ENCODE results near the gene TRIM2. TPM values are rescaled to one million over a fixed set of nuclear protein-coding genes. Genes with fewer than 3 reads are reported as not detected.

Gene TRIM2
- total RNA-seq, 1 donor from 2014 or later = 20.2 TPM

DNA sequence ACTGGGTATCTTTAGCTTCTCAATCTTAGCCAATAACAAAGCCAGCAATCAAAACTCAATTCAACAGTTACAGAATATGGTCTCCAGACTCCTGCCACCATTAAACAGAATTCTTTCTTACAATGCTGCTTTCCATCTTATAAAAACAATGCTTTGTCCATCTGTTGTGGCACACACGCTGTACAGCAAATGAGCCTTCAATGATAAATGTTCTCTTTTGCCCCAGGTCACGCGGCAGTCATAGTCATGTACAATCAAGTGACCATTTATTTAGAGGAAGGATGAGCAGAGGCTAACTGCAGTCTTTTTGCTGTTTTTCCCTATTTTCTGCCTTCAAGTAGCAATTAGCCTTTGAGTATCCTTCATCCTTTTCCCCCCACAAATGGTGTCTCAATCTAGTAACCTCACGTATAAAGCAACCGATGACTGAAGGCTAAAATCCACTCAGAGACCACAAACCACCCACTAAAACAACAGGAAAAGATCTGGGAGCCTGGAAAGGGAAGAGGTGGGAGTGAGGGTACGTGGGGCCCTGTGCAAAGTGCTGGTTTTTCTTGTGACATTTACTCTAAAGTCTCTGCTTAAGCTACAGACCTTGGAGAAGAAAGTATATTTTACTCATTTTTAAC is 24.4 kb downstream of the TRIM2 start:
- H3K4me3 ChIP-seq = no peak overlapping the region
- H3K27me3 ChIP-seq (ENCODE audit: low read depth) = no peaks in the 10 kb centered on the region
- H3K36me3 ChIP-seq = no peaks in the 10 kb centered on the region
- no peak for DNase-seq
- H3K9me3 ChIP-seq (replicated peaks) = no peaks in the 10 kb centered on the region
- H3K27ac ChIP-seq (replicated peaks) = no peak overlapping the region
- intact Hi-C loops (cut with micrococcal nuclease) = no loop called here
- TF ChIP-seq, protein P1, sequence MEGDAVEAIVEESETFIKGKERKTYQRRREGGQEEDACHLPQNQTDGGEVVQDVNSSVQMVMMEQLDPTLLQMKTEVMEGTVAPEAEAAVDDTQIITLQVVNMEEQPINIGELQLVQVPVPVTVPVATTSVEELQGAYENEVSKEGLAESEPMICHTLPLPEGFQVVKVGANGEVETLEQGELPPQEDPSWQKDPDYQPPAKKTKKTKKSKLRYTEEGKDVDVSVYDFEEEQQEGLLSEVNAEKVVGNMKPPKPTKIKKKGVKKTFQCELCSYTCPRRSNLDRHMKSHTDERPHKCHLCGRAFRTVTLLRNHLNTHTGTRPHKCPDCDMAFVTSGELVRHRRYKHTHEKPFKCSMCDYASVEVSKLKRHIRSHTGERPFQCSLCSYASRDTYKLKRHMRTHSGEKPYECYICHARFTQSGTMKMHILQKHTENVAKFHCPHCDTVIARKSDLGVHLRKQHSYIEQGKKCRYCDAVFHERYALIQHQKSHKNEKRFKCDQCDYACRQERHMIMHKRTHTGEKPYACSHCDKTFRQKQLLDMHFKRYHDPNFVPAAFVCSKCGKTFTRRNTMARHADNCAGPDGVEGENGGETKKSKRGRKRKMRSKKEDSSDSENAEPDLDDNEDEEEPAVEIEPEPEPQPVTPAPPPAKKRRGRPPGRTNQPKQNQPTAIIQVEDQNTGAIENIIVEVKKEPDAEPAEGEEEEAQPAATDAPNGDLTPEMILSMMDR (IDR thresholded peaks at IDR 0.05; ENCODE audit: borderline replicate concordance) = no peak
- peaks cover 74% of the 10 kb centered on the region for H3K4me1 ChIP-seq

DNA sequence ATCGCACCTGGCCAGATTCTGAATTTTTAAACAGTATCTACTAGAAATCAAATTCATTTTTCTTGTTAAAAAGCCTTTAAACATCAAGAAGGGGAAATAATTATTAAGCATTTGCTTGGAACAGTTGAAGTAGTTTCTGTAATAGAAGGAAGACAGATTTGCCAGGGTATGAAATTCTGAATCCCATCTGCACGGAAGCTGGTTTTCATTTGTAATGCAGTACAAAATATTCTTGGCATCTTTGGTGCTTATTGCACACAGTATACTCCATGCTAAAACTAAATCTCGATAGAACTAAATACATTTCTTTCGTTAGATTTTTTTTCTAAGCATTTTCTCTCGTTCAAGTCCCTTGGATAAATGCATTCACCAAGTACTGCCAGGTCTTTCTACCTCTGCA is 25.3 kb downstream of the TRIM2 start:
- intact Hi-C loops (cut with micrococcal nuclease) = no loop called here
- TF ChIP-seq, protein P1 (IDR thresholded peaks at IDR 0.05; ENCODE audit: borderline replicate concordance) = no peak
- DNase-seq = no peak
- peaks cover 74% of the 10 kb centered on the region for H3K4me1 ChIP-seq
- H3K4me3 ChIP-seq = no peak overlapping the region
- no peaks in the 10 kb centered on the region for H3K36me3 ChIP-seq
- no peaks in the 10 kb centered on the region for H3K27me3 ChIP-seq (ENCODE audit: low read depth)
- H3K27ac ChIP-seq (replicated peaks) = no peak overlapping the region
- no peaks in the 10 kb centered on the region for H3K9me3 ChIP-seq (replicated peaks)

DNA sequence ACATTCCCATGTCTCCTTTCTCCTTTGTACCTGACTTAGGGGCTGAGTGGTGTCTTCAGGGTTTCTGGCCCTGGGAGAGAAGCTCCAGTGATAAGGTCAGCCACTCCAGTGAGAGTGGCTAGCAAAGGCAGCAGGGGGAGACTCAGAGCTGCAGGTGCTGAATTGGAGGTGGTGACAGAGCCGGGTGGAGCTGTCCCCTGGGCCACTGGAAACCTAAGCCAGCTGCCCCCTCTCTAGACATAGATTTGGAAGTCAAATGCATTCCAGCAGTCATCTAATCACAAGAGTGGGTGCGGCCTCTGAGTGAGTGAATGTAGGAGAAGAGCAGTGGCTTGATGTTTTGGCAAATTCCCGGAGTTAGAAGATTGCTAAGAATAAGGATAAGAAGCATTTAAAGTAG is 28.5 kb downstream of the TRIM2 start:
- Histone ChIP-seq H3K9me3 (replicated peaks) (no peaks in the 10 kb centered on the region), H3K36me3 (peaks cover under 1% of the 10 kb centered on the region), H3K27ac (replicated peaks) (peak overlapping the region; percentile 42), H3K4me1 (peaks cover 50% of the 10 kb centered on the region), H3K27me3 (ENCODE audit: low read depth) (no peaks in the 10 kb centered on the region), H3K4me3 (no peak overlapping the region)
- peak; percentile 52 for DNase-seq
- TF ChIP-seq, protein P1 (IDR thresholded peaks at IDR 0.05; ENCODE audit: borderline replicate concordance) = peak; percentile 56
- intact Hi-C loops (cut with micrococcal nuclease) = no loop called here

DNA sequence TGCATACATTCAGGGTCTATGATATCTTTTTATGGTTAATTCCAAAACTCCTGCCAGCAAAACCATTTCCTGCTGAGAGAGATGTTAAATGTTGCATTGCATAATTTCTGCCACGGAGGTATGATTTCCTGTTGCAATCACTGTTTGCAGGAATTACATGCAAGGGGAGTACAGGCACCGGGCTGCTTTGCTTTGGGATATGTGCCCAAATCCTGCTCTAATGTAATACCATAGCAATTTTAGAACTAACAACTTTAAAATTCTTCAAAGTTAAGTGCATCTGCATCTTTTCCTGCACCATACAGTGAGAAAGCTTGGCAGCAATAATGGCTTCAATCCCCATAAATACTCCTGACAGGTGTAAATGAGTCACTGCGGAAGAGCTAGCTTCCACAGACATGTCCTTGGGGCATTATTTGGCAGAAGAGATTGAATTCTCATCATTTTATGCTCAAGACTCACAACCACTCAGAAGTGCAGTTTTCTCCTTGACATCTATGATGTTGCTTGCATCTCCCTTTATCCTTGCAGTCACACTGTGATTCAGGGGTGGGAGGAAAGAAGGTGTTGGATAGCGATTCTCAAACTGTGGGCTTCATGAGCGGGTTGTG is 29.6 kb downstream of the TRIM2 start:
- Histone ChIP-seq H3K27me3 (ENCODE audit: low read depth) (no peaks in the 10 kb centered on the region), H3K36me3 (peaks cover 8% of the 10 kb centered on the region), H3K4me1 (peaks cover 39% of the 10 kb centered on the region), H3K27ac (replicated peaks) (peak overlapping the region; percentile 42), H3K9me3 (replicated peaks) (no peaks in the 10 kb centered on the region), H3K4me3 (no peak overlapping the region)
- TF ChIP-seq, protein P1 (IDR thresholded peaks at IDR 0.05; ENCODE audit: borderline replicate concordance) = no peak
- DNase-seq = no peak
- intact Hi-C loops (cut with micrococcal nuclease) = no loop called here

DNA sequence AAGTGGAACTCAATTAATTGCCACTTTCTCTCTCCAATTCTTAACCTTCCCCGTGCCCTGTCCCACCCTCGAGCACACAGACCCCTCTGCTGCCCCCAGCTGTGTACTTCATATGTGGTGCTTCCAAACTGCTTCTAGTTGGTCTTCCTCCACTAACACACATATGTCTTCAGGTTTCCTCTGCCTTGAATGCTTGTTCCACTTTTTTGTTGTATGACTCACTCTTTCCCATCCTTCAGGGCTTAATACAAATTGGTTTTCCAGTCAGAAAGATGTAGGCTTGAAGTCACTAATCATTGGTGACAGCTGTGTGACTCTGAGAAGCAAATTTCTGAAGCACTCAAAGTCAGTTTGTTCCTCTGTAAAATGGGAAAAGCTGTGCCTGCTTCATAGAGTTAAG is 30.6 kb downstream of the TRIM2 start:
- H3K9me3 ChIP-seq (replicated peaks) = no peaks in the 10 kb centered on the region
- intact Hi-C loops (cut with micrococcal nuclease) = no loop called here
- no peak for DNase-seq
- H3K4me1 ChIP-seq = peaks cover 37% of the 10 kb centered on the region
- H3K4me3 ChIP-seq = no peak overlapping the region
- peaks cover 8% of the 10 kb centered on the region for H3K36me3 ChIP-seq
- no peaks in the 10 kb centered on the region for H3K27me3 ChIP-seq (ENCODE audit: low read depth)
- H3K27ac ChIP-seq (replicated peaks) = no peak overlapping the region
- TF ChIP-seq, protein P1 (IDR thresholded peaks at IDR 0.05; ENCODE audit: borderline replicate concordance) = no peak
